IPS DF 6.9 (cell line): ENCODE results near the gene IKBKG.
A peak's percentile ranks its signal among the peaks of the same experiment; 100 is the strongest.
"Not testable (repeated sequence)": the region's sequence is repeated elsewhere in the genome, so short reads cannot be mapped to it uniquely, and the experiment has no call there.

Experiments used
- DNase-seq: peaks from one replicate; pipeline ENCODE4 v3.0.0-alpha.2; 2013; ENCODE audit warnings: low read depth, low spot score
- H3K27ac ChIP-seq: one replicate; pipeline ENCODE4 v1.5.1; 2013; ENCODE audit warnings: low read length, control low read depth
- H3K27me3 ChIP-seq: 2 replicates; pipeline ENCODE4 v1.6.1; 2013; ENCODE audit warnings: mild to moderate bottlenecking, low read length; ENCODE audit not compliant: control insufficient read depth, insufficient read depth
- H3K36me3 ChIP-seq: 2 replicates; pipeline ENCODE4 v1.6.1; 2013; ENCODE audit warnings: low read length; ENCODE audit not compliant: control insufficient read depth, insufficient read depth
- H3K4me1 ChIP-seq: 2 replicates; pipeline ENCODE4 v1.6.1; 2013; ENCODE audit warnings: low read length; ENCODE audit not compliant: control insufficient read depth, insufficient read depth
- H3K4me3 ChIP-seq: 2 replicates; pipeline ENCODE4 v1.5.1; 2013; ENCODE audit warnings: mild to moderate bottlenecking, low read length
- H3K9me3 ChIP-seq: 2 replicates; pipeline ENCODE4 v1.6.1; 2013; ENCODE audit warnings: low read length, inconsistent platforms; ENCODE audit not compliant: control insufficient read depth, insufficient read depth
- WGBS: extraction: QIAGEN DNeasy Blood & Tissue Kit; methylation state at CpG from one replicate; pipeline ENCODE4 v1.1.7; 2013; ENCODE audit warnings: mixed read lengths, missing lambda C conversion rate; ENCODE audit not compliant: insufficient read length, insufficient coverage; 5-methylcytosine and 5-hydroxymethylcytosine counted together

IKBKG gene

DNA sequence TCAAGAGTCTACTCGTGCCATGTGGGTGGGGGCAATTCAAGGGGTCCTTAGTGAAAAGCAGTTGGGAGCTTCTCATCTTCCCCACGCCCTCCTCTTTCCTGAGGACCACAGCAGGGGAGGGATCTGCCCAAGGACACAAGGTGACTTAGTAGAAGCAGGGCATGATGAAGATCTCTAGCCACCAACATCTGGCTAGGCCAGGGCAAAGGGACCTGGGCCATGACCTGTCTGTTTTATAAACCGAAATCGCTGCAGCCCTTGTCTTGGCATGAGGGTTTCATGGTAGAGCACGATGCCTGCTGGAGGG is 5.9 kb upstream of the IKBKG start:
- Histone ChIP-seq H3K9me3 (no peaks in the 10 kb centered on the region), H3K27ac (no peak overlapping the region), H3K4me1 (peaks cover 2% of the 10 kb centered on the region; the same call in 1 of the 2 replicates), H3K27me3 (no peaks in the 10 kb centered on the region), H3K4me3 (no peak overlapping the region), H3K36me3 (peaks cover 9% of the 10 kb centered on the region; the same call in 1 of the 2 replicates)
- WGBS: no CpG with 5 or more reads among the region's 5 CpGs
- no peak for DNase-seq

DNA sequence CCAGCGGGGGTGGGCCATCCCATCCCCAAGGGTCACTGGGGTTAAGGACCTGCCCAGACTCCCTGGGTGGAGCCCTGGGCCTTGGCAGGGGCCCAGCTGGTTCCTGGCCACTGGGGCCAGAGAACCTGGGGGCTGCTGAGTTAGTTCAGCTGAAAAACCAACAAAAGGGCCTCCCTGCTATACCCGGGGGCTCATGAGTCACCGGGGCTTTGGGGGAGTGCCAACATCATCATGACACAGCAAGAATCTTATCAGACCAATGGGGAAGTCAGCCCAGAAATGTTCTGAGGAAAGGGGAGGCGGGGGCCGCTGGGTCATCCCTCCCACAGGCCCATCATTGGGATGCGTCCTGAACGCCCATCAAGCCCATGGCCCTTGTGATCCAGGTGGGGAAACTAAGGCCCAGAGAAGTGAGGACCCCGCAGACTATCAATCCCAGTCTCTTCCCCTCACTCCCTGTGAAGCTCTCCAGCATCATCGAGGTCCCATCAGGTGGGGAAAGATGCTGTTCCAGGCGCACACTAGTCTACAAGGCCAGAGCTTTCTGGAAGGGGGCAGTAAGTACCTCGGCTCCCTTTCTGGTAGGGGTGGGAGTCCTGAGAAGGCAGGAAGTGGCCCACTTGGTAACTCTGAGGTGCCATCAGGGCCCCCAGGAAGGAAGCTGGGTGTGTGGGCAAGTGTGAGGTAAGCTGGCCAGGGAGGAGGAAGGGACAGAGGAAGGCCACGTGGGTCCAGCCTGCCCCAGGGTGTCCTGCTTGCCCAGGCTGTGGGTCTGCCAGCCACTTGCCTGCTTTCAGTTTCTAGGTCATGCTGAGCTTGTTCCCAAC is 5.3 kb upstream of the IKBKG start:
- WGBS: no CpG with 5 or more reads among the region's 12 CpGs
- H3K4me3 ChIP-seq: no peak overlapping the region
- no peak overlapping the region for H3K27ac ChIP-seq
- no peaks in the 10 kb centered on the region for H3K27me3 ChIP-seq
- H3K9me3 ChIP-seq: no peaks in the 10 kb centered on the region
- DNase-seq: no peak
- peaks cover 9% of the 10 kb centered on the region; the same call in 1 of the 2 replicates for H3K36me3 ChIP-seq
- peaks cover 2% of the 10 kb centered on the region; the same call in 1 of the 2 replicates for H3K4me1 ChIP-seq

DNA sequence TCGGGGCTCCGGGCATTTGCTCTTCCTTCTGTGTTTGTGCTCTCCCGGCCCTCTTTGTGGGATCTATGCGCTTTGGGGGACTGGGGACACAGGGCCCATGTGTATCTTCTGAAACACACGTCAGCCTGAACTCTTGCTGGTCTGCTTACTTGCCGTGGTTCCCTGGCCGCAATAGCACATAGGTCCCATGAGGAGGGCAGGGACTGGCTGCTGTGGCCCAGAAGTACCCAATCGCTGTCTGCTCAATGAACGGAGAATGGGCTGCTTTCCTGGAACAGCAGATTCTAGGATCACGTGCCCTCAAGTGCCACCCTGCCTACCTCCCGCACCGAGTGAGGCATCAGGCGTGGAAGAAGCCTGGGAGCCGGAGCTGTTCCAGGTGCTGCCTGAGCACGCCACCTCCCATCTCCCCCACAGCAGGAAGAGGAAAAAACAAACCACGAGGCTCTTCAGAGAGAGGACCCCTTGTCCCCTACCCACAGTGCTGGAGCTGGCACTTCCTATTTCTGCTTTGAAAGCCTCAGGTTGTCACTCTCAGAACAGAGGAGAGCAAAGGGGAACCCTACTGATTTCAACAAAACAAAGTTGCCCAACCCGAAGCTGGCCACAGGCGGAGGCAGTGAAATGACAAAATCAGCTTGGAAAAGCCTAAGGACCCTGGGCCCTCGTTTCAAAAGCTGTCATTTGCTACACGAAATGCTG is 4.5 kb upstream of the IKBKG start:
- WGBS: no CpG with 5 or more reads among the region's 20 CpGs
- H3K4me3 ChIP-seq: no peak overlapping the region
- no peaks in the 10 kb centered on the region for H3K9me3 ChIP-seq
- no peaks in the 10 kb centered on the region for H3K27me3 ChIP-seq
- no peak overlapping the region for H3K27ac ChIP-seq
- peaks cover 2% of the 10 kb centered on the region; the same call in 1 of the 2 replicates for H3K4me1 ChIP-seq
- peaks cover 9% of the 10 kb centered on the region; the same call in 1 of the 2 replicates for H3K36me3 ChIP-seq
- no peak for DNase-seq

DNA sequence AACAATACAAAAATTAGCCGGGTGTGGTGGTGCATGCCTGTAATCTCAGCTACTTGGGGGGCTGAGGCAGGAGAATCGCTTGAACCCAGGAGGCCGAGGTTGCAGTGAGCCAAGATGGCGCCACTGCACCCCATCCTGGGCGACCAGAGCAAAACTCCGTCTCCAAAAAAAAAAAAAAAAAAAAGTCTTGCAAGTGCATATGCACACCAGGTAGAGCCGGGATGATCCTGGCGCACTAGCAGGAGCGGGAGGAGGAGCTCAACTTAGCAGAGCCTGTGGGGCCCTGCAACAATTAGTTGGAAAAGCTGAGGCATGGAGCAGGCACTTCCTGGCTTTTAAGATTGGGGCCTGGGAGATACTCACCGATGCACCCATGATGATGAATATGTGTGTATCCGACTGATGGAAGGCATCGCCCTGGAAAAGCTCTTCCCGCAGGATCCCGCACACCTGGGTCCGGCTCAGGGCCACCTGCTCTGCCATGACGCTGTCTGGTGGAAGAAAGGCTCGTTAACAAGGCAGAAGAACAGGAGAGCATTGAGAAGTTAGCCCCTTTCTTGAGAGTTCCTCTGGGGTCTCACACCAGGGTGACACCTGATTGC is 1.6 kb upstream of the IKBKG start:
- peaks cover 9% of the 10 kb centered on the region; the same call in 1 of the 2 replicates for H3K36me3 ChIP-seq
- WGBS: no CpG with 5 or more reads among the region's 17 CpGs
- H3K9me3 ChIP-seq: no peaks in the 10 kb centered on the region
- H3K4me1 ChIP-seq: peaks cover 2% of the 10 kb centered on the region; the same call in 1 of the 2 replicates
- H3K27ac ChIP-seq: no peak overlapping the region
- DNase-seq: no peak
- H3K4me3 ChIP-seq: peak overlapping the region; percentile 90; the same call in 1 of the 2 replicates
- H3K27me3 ChIP-seq: no peaks in the 10 kb centered on the region

DNA sequence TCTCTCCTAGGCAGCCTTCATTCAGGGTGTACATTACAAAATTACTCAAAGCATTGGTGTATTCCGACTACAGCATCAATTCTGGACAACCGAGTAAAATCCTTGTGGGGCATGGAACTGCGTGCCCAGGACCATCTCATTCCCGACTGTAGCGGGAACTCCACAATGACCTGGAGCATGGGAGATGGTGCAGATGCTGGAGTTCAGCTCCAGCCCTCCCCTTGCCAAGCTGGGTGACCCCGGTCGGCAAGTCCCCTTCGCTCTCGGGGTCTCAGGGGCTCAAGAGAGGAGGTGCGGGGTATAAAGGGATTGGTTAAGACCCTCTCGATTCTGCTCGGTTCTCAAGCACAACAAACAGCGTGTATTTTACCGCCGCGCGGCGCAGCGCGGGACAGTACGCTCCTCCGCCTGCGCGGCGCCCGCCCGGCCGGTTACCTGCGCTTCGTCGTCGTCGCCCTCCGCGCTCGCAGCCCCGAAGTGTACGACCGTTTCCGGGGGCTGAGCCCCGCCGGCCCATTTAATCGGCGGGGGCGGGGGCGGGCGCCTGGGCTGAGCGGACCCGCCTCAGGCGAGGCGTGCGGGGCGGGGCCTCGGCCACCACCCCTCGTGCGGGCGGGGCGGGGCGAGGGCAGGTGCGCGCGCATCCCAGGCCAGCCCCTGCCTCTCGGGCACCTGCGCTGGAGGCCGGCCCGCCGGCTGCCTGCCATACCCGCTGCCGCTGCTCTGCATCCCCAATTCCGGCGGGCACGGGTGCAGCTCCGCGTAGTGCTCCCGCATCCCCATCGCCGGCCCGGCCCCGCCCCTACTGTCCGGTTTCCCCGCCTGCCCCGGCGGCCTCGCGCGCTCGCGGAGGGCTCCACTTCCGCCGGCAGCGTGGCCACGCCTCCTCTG is 821 bp upstream of the IKBKG start, which contains the start of gene G6PD:
TSS of gene G6PD (minus strand) at position 493 of the 891 bp plus-strand sequence. CDS start 691 bp downstream, outside the sequence.
- Histone ChIP-seq H3K9me3 (no peaks in the 10 kb centered on the region), H3K27ac (no peak within 1 kb of the TSS), H3K36me3 (peaks cover 6% of the 10 kb centered on the region; the same call in 1 of the 2 replicates), H3K27me3 (no peaks in the 10 kb centered on the region), H3K4me3 (peak within 1 kb of the TSS; percentile 90), H3K4me1 (peaks cover 2% of the 10 kb centered on the region; the same call in 1 of the 2 replicates)
- WGBS: no CpG with 5 or more reads among the region's 92 CpGs
- DNase-seq: no peak

DNA sequence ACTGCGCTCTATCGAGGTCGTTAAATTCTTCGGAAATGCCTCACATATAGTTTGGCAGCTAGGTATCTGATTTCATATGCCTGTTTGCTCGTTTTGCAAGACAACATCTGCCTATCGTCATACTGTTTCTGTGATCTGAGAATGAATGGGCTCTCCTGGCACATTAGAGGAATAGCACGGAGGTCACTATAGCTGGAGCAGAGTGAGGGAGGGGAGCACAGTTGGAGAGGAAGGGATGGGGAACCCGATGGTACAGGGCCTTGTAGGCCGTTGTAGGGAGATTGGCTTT is 552 bp downstream of the IKBKG start:
- no CpG with 5 or more reads among the region's 9 CpGs for WGBS
- Histone ChIP-seq H3K4me3 (peak overlapping the region; percentile 90), H3K27me3 (no peaks in the 10 kb centered on the region), H3K36me3 (peaks cover 6% of the 10 kb centered on the region; the same call in 1 of the 2 replicates), H3K27ac (no peak overlapping the region), H3K4me1 (peaks cover 2% of the 10 kb centered on the region; the same call in 1 of the 2 replicates), H3K9me3 (no peaks in the 10 kb centered on the region)
- DNase-seq: no peak

DNA sequence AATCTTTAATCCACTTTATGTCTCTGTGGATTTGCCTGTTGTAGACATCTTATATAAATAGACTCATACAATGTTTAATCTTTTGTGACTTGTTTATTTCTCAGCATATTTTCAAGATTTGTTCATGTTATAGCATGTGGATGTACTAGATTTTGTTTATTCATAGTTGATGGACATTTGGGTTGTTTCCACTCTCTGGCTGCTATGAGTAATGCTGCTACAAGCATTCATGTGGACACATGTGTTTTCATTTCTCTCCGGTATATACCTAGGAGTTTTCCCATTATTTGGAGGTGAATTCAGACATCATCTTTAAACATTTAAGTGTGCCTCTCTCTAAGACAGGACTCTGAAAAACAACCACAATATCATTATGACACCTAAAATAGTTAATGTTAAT is 2.3 kb downstream of the IKBKG start:
- no CpG with 5 or more reads among the region's 1 CpG for WGBS
- DNase-seq: no peak
- H3K27ac ChIP-seq: no peak overlapping the region
- H3K9me3 ChIP-seq: no peaks in the 10 kb centered on the region
- H3K4me3 ChIP-seq: no peak overlapping the region
- peaks cover 2% of the 10 kb centered on the region; the same call in 1 of the 2 replicates for H3K4me1 ChIP-seq
- peaks cover 7% of the 10 kb centered on the region for H3K36me3 ChIP-seq
- H3K27me3 ChIP-seq: no peaks in the 10 kb centered on the region

DNA sequence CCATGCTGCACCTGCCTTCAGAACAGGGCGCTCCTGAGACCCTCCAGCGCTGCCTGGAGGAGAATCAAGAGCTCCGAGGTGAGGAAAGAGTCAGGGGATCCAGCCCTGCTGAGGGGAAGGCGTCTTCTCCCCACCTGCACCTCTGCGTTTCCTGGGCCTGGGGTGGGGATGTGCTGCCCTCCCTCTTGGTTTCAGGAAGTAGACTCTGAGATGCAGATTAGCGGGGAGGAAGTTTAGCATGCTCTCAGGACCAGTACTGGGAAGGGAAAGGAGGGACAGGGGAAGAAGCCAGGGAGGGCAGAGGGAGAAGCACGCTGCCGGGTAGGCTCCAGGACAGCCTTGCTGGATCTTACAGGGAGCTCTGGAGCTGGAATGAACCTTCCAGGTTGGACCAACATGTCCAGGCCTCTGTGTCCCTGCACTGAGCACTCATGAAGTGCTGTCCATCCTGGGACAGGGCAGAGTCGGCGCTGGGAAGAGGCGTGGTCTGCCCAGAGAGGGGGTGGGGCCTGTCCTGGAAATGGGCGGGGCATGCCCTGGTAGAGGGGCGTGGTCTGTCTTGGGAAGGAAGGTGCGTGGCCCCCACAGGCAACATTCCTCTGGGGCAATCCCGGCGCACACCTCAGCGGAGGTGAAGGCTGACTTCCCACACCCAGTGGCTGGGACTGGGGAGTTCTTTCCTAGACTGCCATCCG is 4.8 kb downstream of the IKBKG start:
- DNase-seq, H3K4me3 ChIP-seq, H3K4me1 ChIP-seq, H3K36me3 ChIP-seq, H3K27me3 ChIP-seq, H3K9me3 ChIP-seq, H3K27ac ChIP-seq: not testable (repeated sequence)
- WGBS: no CpG with 5 or more reads among the region's 18 CpGs

DNA sequence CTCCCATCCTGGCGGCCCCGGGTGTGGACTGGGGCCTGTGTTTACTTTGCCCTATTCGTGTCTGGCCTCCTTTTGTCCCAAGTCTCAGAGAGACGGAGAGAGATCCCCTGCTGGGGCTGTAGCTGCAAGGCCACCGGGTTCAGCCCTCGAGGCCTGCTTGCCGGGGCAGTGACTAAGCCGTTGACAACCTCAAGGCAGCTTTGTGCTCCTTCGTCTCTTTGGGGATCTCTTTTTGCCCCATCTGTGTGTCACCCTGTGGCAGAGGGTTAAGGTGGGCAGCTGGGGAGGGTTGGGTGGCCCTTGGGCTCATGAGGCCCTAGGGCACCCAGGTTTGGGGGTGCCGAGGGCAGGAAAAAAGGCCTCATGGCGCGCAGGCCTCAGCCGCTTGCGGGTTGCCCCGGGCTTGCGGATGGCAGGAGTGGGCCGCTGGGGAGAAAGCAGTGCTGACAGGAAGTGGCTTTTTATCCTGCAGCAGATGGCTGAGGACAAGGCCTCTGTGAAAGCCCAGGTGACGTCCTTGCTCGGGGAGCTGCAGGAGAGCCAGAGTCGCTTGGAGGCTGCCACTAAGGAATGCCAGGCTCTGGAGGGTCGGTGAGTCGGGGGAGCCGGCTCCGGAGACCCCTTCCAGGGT is 10.8 kb downstream of the IKBKG start:
- WGBS: no CpG with 5 or more reads among the region's 24 CpGs
- H3K9me3 ChIP-seq, H3K27ac ChIP-seq, H3K4me3 ChIP-seq, DNase-seq, H3K36me3 ChIP-seq, H3K27me3 ChIP-seq, H3K4me1 ChIP-seq: not testable (repeated sequence)
